ENCODE measurements around the gene ZBTB48. TPM values are rescaled to one million over a fixed set of nuclear protein-coding genes. Genes with fewer than 3 reads are reported as not detected.

ZBTB48 gene
- total RNA-seq, 1 experiment from 2014 or later: 24.4 TPM

- no peaks in the 10 kb centered on the region for H3K9me3 Mint-ChIP-seq (ENCODE audit: low read depth, unreplicated experiment)
- peaks cover 5% of the 10 kb centered on the region for H3K36me3 Mint-ChIP-seq (ENCODE audit: insufficient read depth, unreplicated experiment)
- no peak for DNase-seq
- CTCF ChIA-PET: no interaction called here
- no peaks in the 10 kb centered on the region for H3K27me3 Mint-ChIP-seq (ENCODE audit: unreplicated experiment)
- H3K4me1 Mint-ChIP-seq (ENCODE audit: low read depth, unreplicated experiment): no peaks in the 10 kb centered on the region
- intact Hi-C loops (cut with micrococcal nuclease; ENCODE audit: unreplicated experiment): no loop called here
- no peak for TF ChIP-seq CTCF (IDR thresholded peaks at IDR 0.05; ENCODE audit: unreplicated experiment)
- no TSS peak for BruUV-seq (replicated peaks)
- no peak overlapping the region for H3K4me3 Mint-ChIP-seq (ENCODE audit: low read depth, unreplicated experiment)
- no peak overlapping the region for H3K27ac Mint-ChIP-seq (ENCODE audit: unreplicated experiment)
These were observed 44.6 kb upstream of the ZBTB48 start for GRCh38 chr1:6535214-6535613.

DNA sequence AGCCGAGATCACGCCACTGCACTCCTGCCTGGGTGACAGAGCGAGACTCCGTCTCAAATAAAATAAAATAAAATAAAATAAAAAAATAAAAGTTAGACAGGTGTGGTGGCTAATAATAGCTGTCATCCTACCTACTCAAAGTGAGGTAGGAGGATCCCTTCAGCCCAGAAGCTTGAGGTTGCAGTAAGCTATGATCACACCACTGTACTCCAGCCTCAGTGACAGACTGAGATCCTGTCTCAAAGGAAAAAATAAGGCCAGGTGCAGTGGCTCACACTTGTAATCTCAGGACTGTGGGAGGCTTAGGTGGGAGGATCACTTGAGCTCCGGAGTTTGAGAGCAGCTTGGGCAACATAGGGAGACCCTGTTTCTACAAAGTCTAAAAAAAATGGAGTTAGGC, 43.5 kb upstream of the ZBTB48 start:
- CTCF ChIA-PET: no interaction called here
- no peak for DNase-seq
- H3K36me3 Mint-ChIP-seq (ENCODE audit: insufficient read depth, unreplicated experiment): peaks cover 5% of the 10 kb centered on the region

DNA sequence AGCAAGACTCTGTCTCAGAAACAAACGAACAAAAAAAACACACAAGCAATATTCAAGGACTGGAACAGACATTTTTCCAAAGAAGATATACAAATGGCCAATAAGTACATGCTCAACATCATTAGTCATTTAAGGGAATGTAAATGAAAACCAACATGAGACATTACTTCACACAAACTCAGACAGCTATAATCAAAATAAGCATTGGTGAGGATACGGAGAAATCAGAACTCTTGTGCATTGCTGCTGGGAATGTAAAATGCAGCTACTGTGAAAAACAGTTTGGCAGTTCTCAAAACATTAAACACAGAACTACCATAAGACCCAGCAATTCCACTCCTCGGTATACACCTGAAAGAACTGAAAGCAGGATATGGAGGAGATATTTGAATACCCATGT, 40.8 kb upstream of the ZBTB48 start:
- DNase-seq: no peak
- H3K36me3 Mint-ChIP-seq (ENCODE audit: insufficient read depth, unreplicated experiment): peaks cover 2% of the 10 kb centered on the region
- no peak overlapping the region for H3K27ac Mint-ChIP-seq (ENCODE audit: unreplicated experiment)
- intact Hi-C loops (cut with micrococcal nuclease; ENCODE audit: unreplicated experiment): no loop called here
- CTCF ChIA-PET: no interaction called here
- H3K4me3 Mint-ChIP-seq (ENCODE audit: low read depth, unreplicated experiment): no peak overlapping the region
- H3K27me3 Mint-ChIP-seq (ENCODE audit: unreplicated experiment): no peaks in the 10 kb centered on the region
- no peaks in the 10 kb centered on the region for H3K9me3 Mint-ChIP-seq (ENCODE audit: low read depth, unreplicated experiment)
- no peaks in the 10 kb centered on the region for H3K4me1 Mint-ChIP-seq (ENCODE audit: low read depth, unreplicated experiment)
- TF ChIP-seq CTCF (IDR thresholded peaks at IDR 0.05; ENCODE audit: unreplicated experiment): no peak
- BruUV-seq (replicated peaks): no TSS peak

More for the DNA sequence above, 43.5 kb upstream of the ZBTB48 start:
- no peaks in the 10 kb centered on the region for H3K4me1 Mint-ChIP-seq (ENCODE audit: low read depth, unreplicated experiment)
- no TSS peak for BruUV-seq (replicated peaks)
- no peak overlapping the region for H3K27ac Mint-ChIP-seq (ENCODE audit: unreplicated experiment)
- intact Hi-C loops (cut with micrococcal nuclease; ENCODE audit: unreplicated experiment): no loop called here
- no peak for TF ChIP-seq CTCF (IDR thresholded peaks at IDR 0.05; ENCODE audit: unreplicated experiment)
- H3K4me3 Mint-ChIP-seq (ENCODE audit: low read depth, unreplicated experiment): no peak overlapping the region
- H3K27me3 Mint-ChIP-seq (ENCODE audit: unreplicated experiment): no peaks in the 10 kb centered on the region
- no peaks in the 10 kb centered on the region for H3K9me3 Mint-ChIP-seq (ENCODE audit: low read depth, unreplicated experiment)

GRCh38 chr1:6544831-6545230, 35.0 kb upstream of the ZBTB48 start:
- H3K27me3 Mint-ChIP-seq (ENCODE audit: unreplicated experiment): no peaks in the 10 kb centered on the region
- H3K4me3 Mint-ChIP-seq (ENCODE audit: low read depth, unreplicated experiment): no peak overlapping the region
- H3K4me1 Mint-ChIP-seq (ENCODE audit: low read depth, unreplicated experiment): peaks cover 11% of the 10 kb centered on the region
- CTCF ChIA-PET: no interaction called here
- DNase-seq: no peak
- no peak overlapping the region for H3K27ac Mint-ChIP-seq (ENCODE audit: unreplicated experiment)
- no peak for TF ChIP-seq CTCF (IDR thresholded peaks at IDR 0.05; ENCODE audit: unreplicated experiment)
- peaks cover 30% of the 10 kb centered on the region for H3K36me3 Mint-ChIP-seq (ENCODE audit: insufficient read depth, unreplicated experiment)
- intact Hi-C loops (cut with micrococcal nuclease; ENCODE audit: unreplicated experiment): no loop called here
- no peaks in the 10 kb centered on the region for H3K9me3 Mint-ChIP-seq (ENCODE audit: low read depth, unreplicated experiment)
- BruUV-seq (replicated peaks): no TSS peak

Measured in Calu3 (cell line).